Sigmoid colon (tissue), 7 donors: Measurements from ENCODE around the gene FUBP3. TPM values are rescaled to one million over a fixed set of nuclear protein-coding genes. Genes with fewer than 3 reads are reported as not detected.
"Not testable (repeated sequence)": the region's sequence is repeated elsewhere in the genome, so short reads cannot be mapped to it uniquely, and the experiment has no call there.

ENCODE experiments used
- DNase-seq: peaks from one replicate; pipeline ENCODE4 v3.0.0-alpha.2; 2019
- H3K27ac ChIP-seq, 4 donors: fragments of 200-600 bp; sonication (generic); one replicate each; pipeline ENCODE4 v1.5.1; 2016 to 2019; ENCODE audit warnings: mild to moderate bottlenecking in 1 of 4
- H3K27me3 ChIP-seq, 3 donors: fragments of 200-600 bp; sonication (generic); one replicate each; pipeline ENCODE4 v1.5.1; 2019; ENCODE audit warnings: mild to moderate bottlenecking in 1 of 3
- H3K36me3 ChIP-seq, 4 donors: fragments of 200-600 bp; sonication (generic); one replicate each; pipeline ENCODE4 v1.5.1; 2016 to 2019
- H3K4me1 ChIP-seq, 4 donors: fragments of 200-600 bp; sonication (generic); one replicate each; pipeline ENCODE4 v1.5.1; 2017 to 2019
- H3K4me3 ChIP-seq, 4 donors: fragments of 200-600 bp; sonication (generic); one replicate each; pipeline ENCODE4 v1.5.1; 2017 to 2019; ENCODE audit warnings: mild to moderate bottlenecking in 2 of 4, moderate library complexity in 1 of 4
- H3K9me3 ChIP-seq, 4 donors: fragments of 200-600 bp in 3 of 4; sonication (generic) in 3 of 4; one replicate each; pipeline versions ENCODE4 v1.5.1 to v1.6.1; 2013 to 2019
- CTCF ChIP-seq, 4 experiments: fragments of 450-650 bp in 3 of 4; fragments of 200-600 bp in 1 of 4; IDR thresholded peaks; one replicate each; pipeline ENCODE4 v1.5.1; 2016 to 2019; ENCODE audit warnings: antibody characterized with exemption in 4 of 4, mild to moderate bottlenecking in 3 of 4, moderate library complexity in 2 of 4
- EP300 ChIP-seq, 4 donors: sonication (generic); formaldehyde crosslinking; IDR thresholded peaks; one replicate each; pipeline ENCODE4 v1.6.1; 2017; ENCODE audit warnings: antibody characterized with exemption in 4 of 4
- POLR2A ChIP-seq, 2 donors: fragments of 450-650 bp; IDR thresholded peaks; one replicate each; pipeline ENCODE4 v1.6.1; 2016; ENCODE audit warnings: antibody characterized with exemption in 2 of 2, mild to moderate bottlenecking in 2 of 2, moderate library complexity in 2 of 2
- POLR2AphosphoS5 ChIP-seq, 4 donors: sonication (generic); formaldehyde crosslinking; IDR thresholded peaks; one replicate each; pipeline ENCODE4 v1.6.1; 2017; ENCODE audit warnings: antibody characterized with exemption in 4 of 4
- WGBS, 2 donors: extraction: QIAGEN DNeasy Blood & Tissue Kit; methylation state at CpG; one replicate each; pipeline ENCODE4 v1.1.7; 2013; 5-methylcytosine and 5-hydroxymethylcytosine counted together
- intact Hi-C: fragments of 100-400 bp; cut with DNase I; formaldehyde crosslinking; loops from one replicate; pipeline ENCODE4 v1.15.1; 2023
- polyA plus RNA-seq, 3 donors: library from polyadenylated mRNA; stranded (reverse); fragments of 200-250 nt; gene quantifications; one replicate each; pipeline ENCODE4 v1.2.3, GENCODE V29; 2013
- total RNA-seq, 4 donors: library from RNA; depleted of rRNA; stranded (reverse); fragments of >200 nt; gene quantifications; one replicate each; pipeline ENCODE4 v1.1.0, GENCODE V29; 2016
- donor health status: healthy with polysubstance abuse.
- donor health status: Bipolar disorder and iron deficiency.
- donor health status: healthy.

FUBP3 gene
- total and polyA plus RNA-seq, 7 donors = 19.4 to 44.4 (median 41.3) TPM

GRCh38 chr9:130555061-130555460 lies 24.3 kb upstream of the FUBP3 start:
- Histone ChIP-seq H3K4me1 (no peaks in the 10 kb centered on the region), H3K9me3 (no peaks in the 10 kb centered on the region), H3K36me3 (no peaks in the 10 kb centered on the region), H3K4me3 (no peak overlapping the region), H3K27ac (no peak overlapping the region), H3K27me3 (peaks cover 0 to 26% (median 0%) of the 10 kb centered on the region in 3 donors)
- 80% methylated on average over 6 of the region's 6 CpGs for WGBS, 2 donors
- TF ChIP-seq POLR2A (IDR thresholded peaks at IDR 0.05) (no peak), POLR2AphosphoS5 (IDR thresholded peaks at IDR 0.05) (no peak), EP300 (IDR thresholded peaks at IDR 0.05) (no peak), CTCF (IDR thresholded peaks at IDR 0.05) (no peak)
- intact Hi-C loops = no loop called here
- no peak for DNase-seq

GRCh38 chr9:130555968-130556367 lies 23.4 kb upstream of the FUBP3 start:
- WGBS, 2 donors = 26 to 55% methylated on average over 6 of the region's 6 CpGs
- Histone ChIP-seq H3K4me1 (no peaks in the 10 kb centered on the region), H3K27ac (no peak overlapping the region), H3K4me3 (no peak overlapping the region), H3K27me3 (peaks cover 0 to 26% (median 0%) of the 10 kb centered on the region in 3 donors), H3K9me3 (no peaks in the 10 kb centered on the region), H3K36me3 (no peaks in the 10 kb centered on the region)
- TF ChIP-seq EP300 (IDR thresholded peaks at IDR 0.05) (no peak), POLR2AphosphoS5 (IDR thresholded peaks at IDR 0.05) (no peak), POLR2A (IDR thresholded peaks at IDR 0.05) (no peak), CTCF (IDR thresholded peaks at IDR 0.05) (no peak)
- DNase-seq = no peak
- intact Hi-C loops = no loop called here

- no peak for TF ChIP-seq EP300 (IDR thresholded peaks at IDR 0.05)
- no peak for TF ChIP-seq CTCF (IDR thresholded peaks at IDR 0.05)
- TF ChIP-seq POLR2AphosphoS5 (IDR thresholded peaks at IDR 0.05) = no peak
- no peak for TF ChIP-seq POLR2A (IDR thresholded peaks at IDR 0.05)
- no peak for DNase-seq
- no peaks in the 10 kb centered on the region for H3K4me1 ChIP-seq
- intact Hi-C loops = no loop called here
- no peaks in the 10 kb centered on the region for H3K9me3 ChIP-seq
- peaks cover 0 to 26% (median 0%) of the 10 kb centered on the region in 3 donors for H3K27me3 ChIP-seq
- H3K27ac ChIP-seq = no peak overlapping the region
- 65 to 70% methylated on average over 18 of the region's 18 CpGs for WGBS, 2 donors
- no peaks in the 10 kb centered on the region for H3K36me3 ChIP-seq
- H3K4me3 ChIP-seq = no peak overlapping the region
Measured at GRCh38 chr9:130556396-130557076, 22.8 kb upstream of the FUBP3 start.

- H3K4me1 ChIP-seq = no peaks in the 10 kb centered on the region
- no peak overlapping the region for H3K27ac ChIP-seq
- H3K4me3 ChIP-seq = no peak overlapping the region
- no peak for TF ChIP-seq POLR2A (IDR thresholded peaks at IDR 0.05)
- TF ChIP-seq EP300 (IDR thresholded peaks at IDR 0.05) = no peak
- TF ChIP-seq POLR2AphosphoS5 (IDR thresholded peaks at IDR 0.05) = no peak
- no peak for TF ChIP-seq CTCF (IDR thresholded peaks at IDR 0.05)
- 92 to 96% methylated on average over 6 of the region's 6 CpGs for WGBS, 2 donors
- peaks cover 0 to 23% (median 0%) of the 10 kb centered on the region in 3 donors for H3K27me3 ChIP-seq
- intact Hi-C loops = no loop called here
- no peaks in the 10 kb centered on the region for H3K9me3 ChIP-seq
- no peak for DNase-seq
- H3K36me3 ChIP-seq = no peaks in the 10 kb centered on the region
Measured at GRCh38 chr9:130557077-130557468, 22.3 kb upstream of the FUBP3 start.

- Histone ChIP-seq H3K36me3 (no peaks in the 10 kb centered on the region), H3K9me3 (no peaks in the 10 kb centered on the region), H3K27me3 (peaks cover 0 to 6% (median 0%) of the 10 kb centered on the region in 3 donors), H3K4me1 (no peaks in the 10 kb centered on the region), H3K4me3 (no peak overlapping the region), H3K27ac (no peak overlapping the region)
- WGBS, 2 donors = 79 to 82% methylated on average over 2 of the region's 2 CpGs
- intact Hi-C loops = no loop called here
- no peak for TF ChIP-seq POLR2AphosphoS5 (IDR thresholded peaks at IDR 0.05)
- no peak for TF ChIP-seq CTCF (IDR thresholded peaks at IDR 0.05)
- TF ChIP-seq EP300 (IDR thresholded peaks at IDR 0.05) = no peak
- TF ChIP-seq POLR2A (IDR thresholded peaks at IDR 0.05) = no peak
- no peak for DNase-seq
Measured at GRCh38 chr9:130561056-130561455, 18.3 kb upstream of the FUBP3 start.

- H3K36me3 ChIP-seq, H3K9me3 ChIP-seq, H3K27me3 ChIP-seq, intact Hi-C loops, H3K27ac ChIP-seq, H3K4me3 ChIP-seq, DNase-seq, H3K4me1 ChIP-seq: not testable (repeated sequence)
- 81 to 82% methylated on average over 4 of the region's 4 CpGs for WGBS, 2 donors
Measured at GRCh38 chr9:130562525-130562924, 16.9 kb upstream of the FUBP3 start.
